ENCODE results near the gene HSPG2. TPM values are rescaled to one million over a fixed set of nuclear protein-coding genes. Genes with fewer than 3 reads are reported as not detected.

Gene HSPG2
- total and polyA plus RNA-seq, 2 of the 8 experiments (the other 6 are each of a cell fraction or from before 2014, with no cell fraction given): 17.8 to 111 TPM

DNA sequence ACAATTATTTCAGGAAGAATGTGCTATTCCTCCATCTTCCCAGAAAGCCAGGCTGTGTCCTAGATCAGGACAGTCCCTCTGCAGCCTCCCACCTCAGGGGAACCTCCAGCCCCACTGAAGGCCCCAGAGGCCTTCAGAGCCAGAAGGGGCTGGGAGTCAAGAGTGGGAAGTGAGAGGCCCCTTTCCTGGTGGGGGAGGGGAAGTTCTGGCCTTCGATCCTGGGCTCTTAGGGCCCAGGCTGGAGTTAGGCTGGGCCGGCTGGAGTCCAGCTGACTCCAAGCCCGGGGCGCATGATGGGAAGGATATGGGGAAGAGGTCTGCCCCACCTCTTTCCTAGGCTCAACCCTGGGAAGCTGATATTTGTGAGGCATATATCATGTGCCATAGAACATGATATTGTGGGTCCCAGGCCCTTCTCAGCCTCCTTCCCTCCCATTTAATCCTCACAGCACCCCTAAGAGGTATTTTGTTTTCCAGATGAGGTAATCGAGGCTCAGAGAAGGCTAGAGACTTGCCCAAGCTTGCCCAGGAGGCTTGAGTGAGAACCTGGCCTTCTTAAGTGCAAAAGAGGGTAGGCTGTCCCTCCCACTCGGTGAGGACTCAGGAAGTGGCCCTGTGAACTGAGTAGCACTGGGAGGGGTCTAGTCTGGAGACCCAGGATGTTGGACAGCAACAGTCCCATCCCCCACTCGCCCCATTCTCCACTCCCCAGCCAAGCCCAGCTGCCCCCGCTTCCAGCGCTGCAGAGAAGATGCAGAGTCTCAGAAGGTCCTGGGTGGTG is 18.6 kb upstream of the HSPG2 start (continued):
- no peak for TF ChIP-seq NRF1 (IDR thresholded peaks at IDR 0.05; ENCODE audit: low read depth, low read length)
- TF ChIP-seq EZH2 (IDR thresholded peaks at IDR 0.05; ENCODE audit: low read depth, low read length, severe bottlenecking): no peak
- no peak for TF ChIP-seq ZNF274 (IDR thresholded peaks at IDR 0.05; ENCODE audit: borderline replicate concordance, extremely low read depth, low read length)
- no peak for TF ChIP-seq HDAC2 (IDR thresholded peaks at IDR 0.05; ENCODE audit: borderline replicate concordance in 1 of 2, low read depth in 2 of 2, low read length in 2 of 2)
